H7 (cell line): ENCODE measurements around the gene LRPPRC. TPM values are rescaled to one million over a fixed set of nuclear protein-coding genes. Genes with fewer than 3 reads are reported as not detected.
A peak's percentile ranks its signal among the peaks of the same experiment; 100 is the strongest.

Experiments used
- DNase-seq: peaks from one replicate; pipeline ENCODE4 v3.0.0; 2012
- H3K27me3 ChIP-seq: 2 replicates; pipeline ENCODE4 v1.6.0; 2011; ENCODE audit warnings: mild to moderate bottlenecking, low read length; ENCODE audit not compliant: control insufficient read depth, insufficient read depth
- H3K36me3 ChIP-seq: replicated peaks from 2 replicates; pipeline ENCODE4 v1.5.1; 2011; ENCODE audit warnings: low read length; ENCODE audit not compliant: control insufficient read depth, insufficient read depth
- H3K4me3 ChIP-seq: 2 replicates; pipeline ENCODE4 v1.5.1; 2011; ENCODE audit warnings: low read depth, mild to moderate bottlenecking, control low read depth, low read length, moderate library complexity; ENCODE audit not compliant: insufficient read depth
- total RNA-seq: library from RNA; depleted of rRNA; stranded (reverse); fragments of >200 nt; shearing (Covaris generic); gene quantifications from 2 replicates; pipeline ENCODE4 v1.2.3, GENCODE V29; 2014; rRNA removed

The LRPPRC gene
- total RNA-seq, 1 experiment from 2014 or later: 92.9 TPM

GRCh38 chr2:43846140-43846793 lies 149.5 kb downstream of the LRPPRC start:
- Histone ChIP-seq H3K4me3 (no peak overlapping the region), H3K36me3 (no peaks in the 10 kb centered on the region), H3K27me3 (no peaks in the 10 kb centered on the region)
- no peak for DNase-seq

GRCh38 chr2:43845181-43845580 lies 150.6 kb downstream of the LRPPRC start:
- no peaks in the 10 kb centered on the region for H3K36me3 ChIP-seq
- no peak overlapping the region for H3K4me3 ChIP-seq
- DNase-seq: no peak
- no peaks in the 10 kb centered on the region for H3K27me3 ChIP-seq

GRCh38 chr2:43842866-43843226 lies 152.9 kb downstream of the LRPPRC start:
- Histone ChIP-seq H3K4me3 (no peak overlapping the region), H3K36me3 (no peaks in the 10 kb centered on the region)
- no peak for DNase-seq

GRCh38 chr2:43841949-43842865 lies 153.6 kb downstream of the LRPPRC start:
- no peak for DNase-seq
- no peaks in the 10 kb centered on the region for H3K36me3 ChIP-seq
- no peak overlapping the region for H3K4me3 ChIP-seq
- H3K27me3 ChIP-seq: no peaks in the 10 kb centered on the region

More at GRCh38 chr2:43842866-43843226, 152.9 kb downstream of the LRPPRC start:
- no peaks in the 10 kb centered on the region for H3K27me3 ChIP-seq

GRCh38 chr2:43840965-43841364 lies 154.8 kb downstream of the LRPPRC start:
- DNase-seq: peak; percentile 6

GRCh38 chr2:43839776-43840564 lies 155.8 kb downstream of the LRPPRC start:
- DNase-seq: peak; percentile 22
- no peaks in the 10 kb centered on the region for H3K36me3 ChIP-seq

More at GRCh38 chr2:43840965-43841364, 154.8 kb downstream of the LRPPRC start:
- Histone ChIP-seq H3K36me3 (no peaks in the 10 kb centered on the region), H3K4me3 (no peak overlapping the region), H3K27me3 (no peaks in the 10 kb centered on the region)

GRCh38 chr2:43838560-43839267 lies 157.1 kb downstream of the LRPPRC start, which contains the start of the genes ABCG5 and ABCG8:
Gene ABCG5, minus strand, starts transcription at chr2:43838839. Its CDS starts 160 bp downstream, at chr2:43838679.
Gene ABCG8, plus strand, starts transcription at chr2:43838971. Its CDS starts 83 bp downstream, at chr2:43839054.
- Histone ChIP-seq H3K4me3 (no peak within 1 kb of the TSS), H3K27me3 (no peaks in the 10 kb centered on the region), H3K36me3 (no peaks in the 10 kb centered on the region)
- DNase-seq: peak; percentile 31

More at GRCh38 chr2:43839776-43840564, 155.8 kb downstream of the LRPPRC start:
- no peak overlapping the region for H3K4me3 ChIP-seq
- H3K27me3 ChIP-seq: no peaks in the 10 kb centered on the region

GRCh38 chr2:43837831-43838559 lies 157.8 kb downstream of the LRPPRC start:
- Histone ChIP-seq H3K36me3 (no peaks in the 10 kb centered on the region), H3K27me3 (no peaks in the 10 kb centered on the region), H3K4me3 (no peak overlapping the region)
- DNase-seq: peak; percentile 27

- DNase-seq: no peak
- no peaks in the 10 kb centered on the region for H3K27me3 ChIP-seq
- no peaks in the 10 kb centered on the region for H3K36me3 ChIP-seq
- no peak overlapping the region for H3K4me3 ChIP-seq
Measured at GRCh38 chr2:43837033-43837432, 158.8 kb downstream of the LRPPRC start.

Other genes starting within 250 kb of the LRPPRC start
- 9.5 and 15.4 TPM in 2 replicates for gene DYNC2LI1, start 221.9 kb downstream of the LRPPRC start, total RNA-seq
- not detected in 2 replicates for gene ABCG5, start 157.2 kb downstream of the LRPPRC start, total RNA-seq
- not detected in 2 replicates for gene ABCG8, start 157.0 kb downstream of the LRPPRC start, total RNA-seq
- gene PPM1B, start 172.9 kb upstream of the LRPPRC start, total RNA-seq: 40.4 and 47.3 TPM in 2 replicates